NAMALWA (cell line): ENCODE results near the gene ABHD8.

Source experiments
- DNase-seq: peaks from one replicate; pipeline ENCODE4 v3.0.0-alpha.2; 2015; ENCODE audit warnings: low spot score

ABHD8 gene

DNA sequence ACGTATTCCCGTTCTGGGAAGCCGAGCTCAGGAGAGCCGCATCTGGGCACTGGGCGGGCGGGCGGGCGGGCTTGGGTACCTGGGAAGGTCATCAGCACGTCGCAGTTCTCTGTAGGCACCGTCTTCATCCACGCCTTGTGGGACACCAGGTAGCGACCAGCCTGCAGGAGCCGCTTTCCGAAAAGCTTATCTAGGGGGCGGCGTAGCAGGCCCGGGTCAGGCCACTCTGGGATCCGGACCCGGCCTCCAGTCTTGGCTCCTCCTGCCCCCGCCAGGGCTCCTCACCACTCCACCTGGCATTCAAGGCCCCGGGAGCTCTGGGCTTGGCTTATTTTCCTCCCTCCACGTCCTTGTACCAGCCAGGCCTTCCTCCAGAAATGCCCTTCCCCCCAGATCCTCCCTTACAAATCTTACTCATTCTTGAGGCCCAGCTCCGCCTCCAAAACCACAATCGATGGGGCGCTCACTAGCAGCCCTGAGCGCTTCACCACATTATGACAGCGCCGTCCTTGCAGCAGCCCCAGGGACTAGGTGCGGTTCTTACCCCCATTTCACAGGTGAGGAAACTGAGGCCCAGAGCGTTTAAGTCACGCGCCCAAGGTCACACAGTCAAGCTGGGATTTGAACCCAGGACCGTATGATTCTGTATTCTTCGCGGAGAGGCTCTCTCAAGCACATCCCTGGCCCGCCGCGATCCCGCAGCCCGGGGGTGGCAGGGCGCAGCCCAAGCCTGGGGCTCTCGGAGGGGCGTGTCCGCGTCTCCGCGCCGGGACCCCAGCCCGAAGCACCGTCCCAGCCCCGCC lies 30.6 kb upstream of the ABHD8 start:
- peak; percentile 22 for DNase-seq

DNA sequence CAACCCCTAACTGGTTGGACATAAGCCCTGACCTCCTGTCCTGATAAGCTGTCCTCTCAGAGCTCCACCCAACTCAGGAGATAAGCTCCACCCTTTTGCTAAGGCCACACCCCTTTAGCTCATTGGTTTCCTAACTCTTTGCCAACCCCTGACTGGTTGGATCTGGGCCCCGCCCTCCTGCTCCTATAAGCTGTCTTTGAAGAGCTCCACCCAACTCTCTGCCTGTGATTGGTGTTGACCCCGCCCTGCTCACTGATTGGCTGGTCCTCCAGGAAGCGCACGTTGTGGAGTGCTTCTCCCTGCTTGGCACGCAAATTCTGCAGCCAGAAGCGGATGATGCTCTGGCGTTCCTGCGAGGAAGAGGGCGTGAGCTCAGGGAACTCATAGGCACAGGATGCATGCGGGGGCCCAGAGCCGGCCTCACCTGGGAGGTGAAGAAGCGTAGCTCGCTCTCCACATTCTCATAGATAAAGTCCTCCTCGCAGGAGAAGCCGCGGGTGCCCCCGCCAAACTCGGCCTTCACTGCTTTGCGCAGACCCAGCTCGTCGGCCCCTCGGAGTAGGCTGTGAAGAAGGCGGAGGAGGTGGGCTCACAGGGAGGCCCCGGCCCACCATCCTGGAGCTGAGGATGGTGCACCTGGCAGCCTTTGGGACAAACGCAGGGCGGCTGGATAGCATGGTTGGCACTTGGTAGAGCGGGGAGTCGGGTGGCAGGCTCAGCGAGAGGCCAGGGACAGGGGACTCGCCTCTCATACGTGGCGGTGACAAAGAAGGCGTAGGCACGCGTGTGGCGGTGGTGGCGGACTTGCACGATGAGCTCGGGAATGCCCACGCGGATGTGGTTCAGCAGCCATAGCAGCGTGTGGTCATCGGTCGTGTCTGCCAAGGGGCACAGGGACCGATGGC lies 29.7 kb upstream of the ABHD8 start:
- DNase-seq: peak; percentile 99

DNA sequence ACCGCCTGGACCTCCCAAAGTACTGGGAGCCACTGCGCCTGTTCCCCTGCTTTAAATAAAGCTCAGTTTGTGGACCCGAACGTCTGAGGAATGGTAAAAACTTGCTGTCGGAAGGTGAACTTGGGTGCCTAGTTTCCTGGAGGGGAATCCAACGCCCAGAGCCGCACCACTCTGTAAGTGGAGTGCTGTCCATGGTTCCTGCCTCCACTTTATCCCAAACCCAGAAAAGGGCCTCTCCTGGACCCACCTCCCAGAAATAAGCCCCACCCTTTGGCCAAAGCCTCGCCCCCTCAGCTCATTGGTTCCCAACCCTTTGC lies 29.1 kb upstream of the ABHD8 start:
- no peak for DNase-seq

DNA sequence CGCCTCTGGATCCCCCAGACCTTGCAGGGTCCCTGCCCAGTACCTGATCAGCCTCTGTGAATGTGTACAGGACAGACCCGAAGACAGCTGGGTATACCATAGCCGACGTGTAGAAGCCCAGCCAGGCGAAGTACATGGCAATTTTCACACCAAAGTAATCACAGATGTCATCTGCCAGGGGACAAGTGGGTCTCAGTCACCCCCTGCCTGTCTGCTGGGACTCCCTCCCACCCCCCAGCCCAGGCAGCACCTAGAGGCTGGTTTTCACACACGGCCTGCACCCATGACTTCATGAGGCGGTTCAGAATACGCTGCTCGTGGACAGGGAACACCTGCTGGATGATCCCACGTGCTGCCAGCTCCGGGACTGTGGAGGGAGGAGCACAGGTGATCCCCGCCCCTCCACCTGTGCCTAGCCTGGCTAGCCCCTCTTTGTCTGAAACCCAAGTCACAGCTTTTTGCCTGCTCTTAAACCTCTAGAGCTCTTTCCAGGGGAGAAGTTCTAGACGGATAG lies 27.9 kb upstream of the ABHD8 start:
- DNase-seq: peak; percentile 26

DNA sequence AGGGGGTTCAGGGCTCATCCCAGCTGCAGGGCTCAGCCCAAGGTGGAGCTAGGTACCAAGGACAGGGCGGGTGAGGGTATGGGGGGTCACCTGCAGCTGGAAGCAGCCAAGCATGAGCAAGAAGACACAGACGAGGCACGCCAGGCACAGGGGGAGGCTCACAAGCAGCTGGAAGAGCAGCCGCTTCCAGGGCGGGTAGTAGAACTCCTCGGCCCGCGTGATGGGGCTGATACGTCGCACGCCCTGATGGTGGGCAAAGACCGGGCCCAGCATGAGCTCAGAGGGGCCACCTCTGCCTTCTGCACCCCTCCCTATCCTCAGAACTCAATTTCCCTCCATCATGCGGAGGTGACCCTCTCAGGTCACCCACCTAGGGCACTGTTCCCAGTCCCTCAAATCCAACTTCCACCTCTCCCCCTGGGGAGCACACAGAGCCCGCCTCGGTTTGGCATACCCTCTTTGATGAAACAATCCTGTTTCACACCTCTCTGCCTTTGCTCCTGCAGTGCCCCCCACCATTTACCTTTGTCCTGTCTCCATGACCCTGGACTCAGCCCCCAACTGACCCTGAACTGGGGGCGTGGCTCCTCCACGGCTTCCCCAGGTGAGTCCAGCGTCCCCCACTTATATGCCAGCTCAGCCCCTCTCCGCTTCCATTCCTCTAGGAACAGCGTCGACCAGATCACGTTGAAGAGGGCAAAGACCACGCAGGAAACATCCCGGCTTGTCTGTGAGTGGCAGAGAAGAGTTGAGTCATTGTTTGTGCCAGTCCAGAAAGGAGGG lies 27.2 kb upstream of the ABHD8 start:
- DNase-seq: no peak

DNA sequence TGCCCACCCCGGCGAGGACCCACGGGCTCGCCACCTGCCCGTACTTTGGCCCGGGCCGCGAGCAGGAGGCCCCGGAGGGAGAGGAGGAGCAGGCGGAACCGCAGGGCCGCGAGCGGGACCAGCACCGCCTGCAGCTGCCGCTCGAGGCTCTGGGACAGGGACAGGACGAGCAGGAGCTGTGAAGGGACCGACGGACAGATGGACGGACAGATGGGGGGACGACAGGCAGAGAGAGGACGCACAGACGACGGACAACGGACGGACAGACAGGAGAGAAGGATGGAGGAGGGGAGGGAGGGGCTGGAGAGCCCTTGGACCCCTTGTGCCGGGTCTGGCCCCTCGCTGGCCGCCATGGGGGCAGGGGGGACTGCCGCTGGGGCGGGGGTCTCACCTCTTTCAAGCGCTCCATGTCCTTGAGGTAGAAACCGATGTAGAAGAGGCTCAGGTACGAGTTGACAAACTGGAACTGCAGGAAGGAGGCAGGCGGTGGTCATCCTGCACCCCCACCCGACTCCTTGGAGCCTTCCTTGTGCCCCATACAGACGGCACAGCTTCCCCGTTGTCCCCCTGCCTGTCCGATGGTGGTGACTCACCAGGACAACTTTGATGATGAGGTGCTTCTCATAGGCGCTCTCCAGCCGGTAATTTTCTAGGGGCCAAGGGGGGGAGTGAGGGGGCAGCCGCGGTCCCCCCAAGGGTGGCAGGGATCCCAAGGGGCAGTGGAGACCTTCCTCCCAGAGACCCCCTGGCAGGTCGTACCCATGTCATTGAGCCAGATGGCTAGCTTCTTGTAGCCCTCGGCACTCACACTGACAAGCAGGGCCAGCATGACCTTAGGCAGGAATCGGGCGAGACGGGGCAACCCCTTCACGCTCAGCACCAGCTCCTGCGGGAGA lies 26.4 kb upstream of the ABHD8 start:
- no peak for DNase-seq

DNA sequence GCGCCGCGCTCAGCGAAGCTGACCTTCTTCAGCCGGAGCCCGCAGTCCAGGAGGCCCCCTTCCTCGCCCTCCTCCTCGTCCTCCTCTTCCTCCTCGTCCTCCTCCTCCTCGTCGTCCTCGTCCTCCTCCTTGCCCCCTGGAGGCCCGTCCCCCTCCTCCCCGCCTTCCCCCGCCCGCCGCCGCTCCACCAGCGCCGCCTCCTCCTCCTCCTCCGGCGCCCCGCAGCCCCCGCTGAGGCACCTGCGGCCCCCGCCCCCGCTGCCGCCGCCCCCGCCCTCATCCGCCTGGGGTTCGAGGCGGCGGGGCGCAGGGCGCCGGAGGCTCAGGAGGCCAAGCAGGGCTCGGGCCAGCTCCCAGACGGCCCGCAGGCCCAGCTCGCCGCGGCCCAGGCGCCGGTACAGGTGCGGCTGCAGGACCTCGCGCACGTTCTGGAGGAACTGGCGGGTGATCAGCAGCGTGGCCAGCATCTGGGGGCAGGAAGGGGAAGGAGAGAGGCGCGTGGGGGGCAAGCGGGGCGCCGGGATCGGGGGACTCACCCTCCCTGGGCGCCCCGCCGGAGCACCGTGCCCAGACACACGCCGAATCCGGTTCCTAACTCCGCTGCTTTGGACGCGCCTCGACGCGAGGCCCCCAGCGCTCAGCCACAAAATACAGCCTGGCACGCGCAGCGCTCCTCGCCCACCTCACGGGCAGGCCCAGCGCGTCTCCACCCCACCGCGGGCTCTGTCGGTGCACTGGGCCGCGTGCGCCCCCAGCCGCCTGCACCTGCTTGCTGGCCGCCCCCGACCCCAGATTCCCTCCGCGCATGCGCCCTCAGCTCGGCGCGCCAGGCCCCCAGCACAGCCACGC lies 25.5 kb upstream of the ABHD8 start:
- no peak for DNase-seq

DNA sequence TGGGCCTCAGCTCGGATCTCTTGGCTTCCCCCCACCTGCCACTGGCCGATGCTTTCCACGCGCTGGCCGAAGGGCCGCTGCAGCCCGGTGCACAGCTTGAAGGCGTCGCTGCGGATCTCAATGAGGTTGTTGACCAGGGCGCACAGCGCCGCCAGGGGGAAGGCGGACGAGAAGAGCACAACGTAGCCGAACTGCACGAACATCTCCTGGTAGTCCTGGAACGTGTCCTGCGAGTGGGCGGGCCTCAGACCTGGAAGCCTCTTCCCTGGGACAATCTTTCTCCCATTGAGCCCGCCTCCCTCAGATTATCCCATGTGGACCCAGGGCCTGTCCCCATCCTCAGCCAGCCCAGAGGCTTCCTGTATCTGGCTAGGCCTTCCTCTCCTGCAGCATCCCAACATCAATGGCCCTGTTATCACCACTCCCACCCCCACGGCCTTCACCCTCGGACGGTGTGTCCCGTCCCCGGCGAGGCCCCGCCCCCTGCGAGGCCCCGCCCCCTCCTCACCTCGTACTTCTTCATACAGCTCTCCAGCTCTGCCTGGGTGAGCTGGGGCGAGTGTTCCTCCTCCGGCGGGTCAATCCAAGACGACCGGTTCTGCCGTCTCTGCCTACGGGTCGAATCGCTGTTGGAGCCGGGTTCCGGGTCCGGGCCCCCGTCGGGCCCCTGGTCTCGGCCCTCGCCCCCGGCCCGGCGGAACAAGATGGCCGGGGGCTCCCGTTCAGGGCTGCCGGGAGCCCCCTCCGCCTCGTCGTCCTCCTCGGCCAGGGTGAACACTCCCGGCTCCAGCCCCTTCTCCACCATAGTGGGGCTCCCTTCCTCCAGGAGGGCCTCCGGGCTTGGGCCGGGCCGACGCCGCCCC lies 24.7 kb upstream of the ABHD8 start:
- peak; percentile 43 for DNase-seq

DNA sequence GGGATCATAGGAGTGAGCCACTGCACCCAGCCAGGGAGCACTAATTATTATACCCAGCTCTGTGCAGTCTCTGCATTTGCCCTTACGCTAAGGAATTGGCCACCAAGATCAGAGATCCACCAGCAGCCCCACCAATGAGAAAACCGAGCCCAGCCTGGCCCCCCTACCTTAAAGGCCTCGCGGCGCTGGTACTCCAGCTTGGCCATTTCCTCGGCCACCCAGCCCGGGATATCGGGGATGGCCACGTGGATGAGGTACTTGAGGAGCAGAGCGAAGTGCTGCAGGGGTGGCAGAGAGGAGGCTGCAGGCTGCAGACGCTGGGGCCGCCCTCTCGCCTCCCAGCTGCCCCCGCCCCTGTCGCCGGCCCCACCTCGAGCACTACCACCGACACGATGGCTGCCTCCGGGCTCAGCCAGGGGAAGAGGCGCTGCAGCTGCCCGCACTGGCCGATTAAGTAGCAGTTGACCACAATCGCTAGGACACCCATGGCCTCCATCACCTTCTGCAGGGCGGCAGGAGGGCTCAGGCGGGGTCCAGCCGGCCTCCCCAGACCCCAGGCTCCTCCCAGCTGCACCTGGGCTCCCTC lies 23.9 kb upstream of the ABHD8 start:
- no peak for DNase-seq

DNA sequence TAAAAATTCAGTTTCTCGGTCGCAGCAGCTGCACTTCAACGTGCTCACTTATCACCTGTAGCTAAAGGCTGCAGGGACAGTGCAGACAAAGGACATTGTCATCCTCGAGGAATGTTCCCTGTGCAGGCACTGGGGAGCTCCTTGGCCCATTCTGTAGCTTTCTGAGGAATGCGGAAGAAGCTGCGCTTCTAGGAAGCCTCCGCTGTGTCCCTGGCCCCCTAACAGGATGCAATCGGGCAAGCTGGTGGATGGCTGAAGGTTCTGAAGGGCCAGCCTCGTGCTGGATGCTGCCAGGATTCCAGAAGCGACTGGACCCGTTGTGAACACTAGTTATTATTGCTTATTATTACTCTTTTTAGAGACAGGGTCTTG lies 23.4 kb upstream of the ABHD8 start:
- no peak for DNase-seq

DNA sequence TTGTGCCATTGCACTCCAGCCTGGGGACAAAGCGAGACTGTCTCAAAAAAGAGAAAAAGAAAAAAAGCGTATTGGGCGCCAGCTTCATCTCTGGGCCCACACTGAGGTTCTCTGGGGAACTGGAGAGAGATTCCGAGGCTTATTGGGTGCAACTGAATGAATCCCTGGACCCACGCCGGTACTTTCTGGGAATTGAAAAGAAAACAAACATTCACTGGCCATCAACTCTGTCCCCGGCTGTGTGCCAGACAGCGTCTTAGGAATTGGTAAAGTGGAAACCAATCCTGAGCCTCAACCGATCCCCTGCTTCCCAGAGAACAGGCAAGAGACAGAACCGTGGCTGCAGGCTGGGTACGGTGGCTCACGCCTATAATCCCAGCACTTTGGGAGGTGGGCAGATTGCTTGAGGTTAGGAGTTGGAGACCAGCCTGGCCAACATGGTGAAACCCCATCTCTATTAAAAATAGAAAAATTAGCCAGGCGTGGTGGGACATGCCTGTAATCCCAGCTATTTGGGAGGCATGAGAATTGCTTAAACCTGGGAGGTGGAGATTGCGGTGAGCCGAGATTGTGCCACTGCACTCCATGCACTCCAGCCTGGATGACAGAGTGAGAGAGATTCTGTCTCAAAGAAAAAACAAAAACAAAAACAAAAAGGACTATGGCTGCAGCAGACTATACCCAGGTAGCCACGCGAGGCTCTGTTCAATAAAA lies 22.8 kb upstream of the ABHD8 start:
- no peak for DNase-seq

DNA sequence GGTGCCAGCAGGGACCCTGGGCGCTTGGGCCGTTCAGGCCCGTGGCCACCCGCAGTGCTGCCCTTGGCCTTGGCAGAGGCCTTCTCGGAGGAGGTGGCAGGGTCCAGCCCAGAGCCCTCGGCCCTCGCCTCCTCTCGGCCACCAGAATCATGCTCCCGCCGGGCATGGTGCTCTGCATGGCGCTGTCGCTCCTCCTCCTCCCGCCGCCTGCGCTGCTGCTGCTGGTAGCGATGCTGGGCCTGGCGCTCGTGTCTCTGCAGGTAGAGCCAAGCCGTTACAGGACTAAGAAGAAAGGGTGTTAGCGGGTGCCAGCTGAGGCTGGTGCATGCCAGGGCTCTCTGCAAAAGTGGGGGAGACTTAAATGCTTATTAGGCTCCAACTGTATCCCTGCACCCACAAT lies 21.9 kb upstream of the ABHD8 start:
- DNase-seq: no peak

DNA sequence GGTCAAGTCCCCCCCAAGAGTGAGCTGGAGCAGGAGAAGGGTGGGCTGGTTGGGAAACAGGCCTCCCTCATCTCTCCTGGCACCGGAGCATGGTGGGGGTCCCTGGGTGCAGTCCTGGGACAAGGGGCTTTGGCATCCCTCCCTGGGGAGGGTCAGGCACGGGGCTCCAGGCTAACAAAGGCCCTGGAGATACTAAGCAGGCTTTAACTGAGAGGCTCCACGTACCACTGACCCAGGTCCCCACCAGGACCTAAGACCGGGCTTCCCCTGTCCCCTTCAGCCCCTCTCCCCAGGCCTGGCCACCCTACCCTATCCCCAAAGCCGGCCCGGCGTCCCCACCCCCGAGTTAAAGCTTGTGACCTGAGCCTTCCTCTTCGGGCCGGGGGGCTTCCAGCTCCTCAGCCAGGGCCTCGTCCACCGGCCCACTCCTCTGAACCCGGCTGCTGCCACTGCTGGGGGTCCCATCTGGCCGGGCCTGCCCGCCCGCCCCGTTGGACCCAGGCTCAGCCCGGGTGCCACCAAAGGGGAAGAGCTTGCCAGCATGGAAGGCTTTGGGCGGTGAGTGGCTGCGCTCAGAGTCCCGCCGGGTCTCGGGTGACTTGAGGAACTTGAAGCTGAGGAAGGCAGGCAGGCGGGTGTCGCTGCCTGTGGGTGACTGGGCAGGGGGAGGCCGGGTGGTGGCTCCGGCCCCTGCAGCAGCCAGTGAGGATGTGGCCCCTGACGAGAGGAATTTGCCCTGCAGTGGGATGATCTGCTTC lies 21.3 kb upstream of the ABHD8 start:
- DNase-seq: no peak

DNA sequence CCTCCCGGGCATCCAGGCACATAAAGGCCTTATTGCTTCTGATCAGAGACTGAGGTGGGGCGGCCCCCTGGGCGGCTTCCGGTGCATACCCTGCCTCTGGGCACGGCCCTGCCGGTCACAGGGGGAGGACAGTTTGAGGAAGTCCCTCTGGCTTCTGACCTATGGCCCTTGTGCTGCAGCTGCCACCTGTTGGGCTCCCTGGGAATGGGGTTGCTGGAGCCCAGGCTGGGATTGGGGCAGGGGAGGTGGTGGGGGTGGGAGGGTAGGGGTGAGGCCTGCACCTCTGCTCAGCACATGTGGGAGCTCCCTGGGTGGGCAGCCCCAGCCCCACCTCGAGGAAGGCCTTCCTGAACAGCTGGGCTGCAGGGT lies 20.7 kb upstream of the ABHD8 start:
- DNase-seq: no peak

DNA sequence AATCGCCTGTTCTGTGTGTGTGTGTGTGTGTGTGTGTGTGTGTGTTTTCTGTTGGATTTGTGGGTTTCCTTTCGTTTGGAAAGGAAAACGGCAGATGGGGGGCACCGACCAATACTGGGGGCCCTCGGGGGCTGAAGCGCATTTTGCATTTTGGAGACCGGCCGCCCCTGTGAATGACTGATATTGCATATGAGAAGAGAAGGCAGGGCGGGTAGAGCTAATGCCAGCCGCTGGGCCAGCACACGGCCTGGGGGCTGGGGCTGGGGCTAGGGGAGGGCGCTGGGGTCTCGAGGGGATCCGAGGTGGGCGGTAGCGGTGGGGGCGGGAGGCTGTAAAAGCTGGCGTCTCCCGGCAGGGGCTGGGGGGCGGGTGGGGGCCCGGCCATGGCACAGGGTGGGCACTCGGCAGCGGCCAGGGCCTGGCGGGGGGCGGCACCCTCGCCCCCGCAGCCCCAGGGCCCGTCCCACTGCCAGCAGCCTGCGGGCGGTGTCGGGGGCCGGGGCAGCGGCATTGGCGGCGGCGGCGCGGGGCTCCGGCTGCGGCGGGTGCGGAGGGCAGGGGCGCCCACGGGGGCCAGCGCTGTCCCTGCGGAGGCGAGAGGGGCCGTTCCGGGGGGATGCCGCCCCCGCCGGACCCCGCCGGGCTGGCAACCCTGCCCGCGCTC lies 20.2 kb upstream of the ABHD8 start:
- no peak for DNase-seq

DNA sequence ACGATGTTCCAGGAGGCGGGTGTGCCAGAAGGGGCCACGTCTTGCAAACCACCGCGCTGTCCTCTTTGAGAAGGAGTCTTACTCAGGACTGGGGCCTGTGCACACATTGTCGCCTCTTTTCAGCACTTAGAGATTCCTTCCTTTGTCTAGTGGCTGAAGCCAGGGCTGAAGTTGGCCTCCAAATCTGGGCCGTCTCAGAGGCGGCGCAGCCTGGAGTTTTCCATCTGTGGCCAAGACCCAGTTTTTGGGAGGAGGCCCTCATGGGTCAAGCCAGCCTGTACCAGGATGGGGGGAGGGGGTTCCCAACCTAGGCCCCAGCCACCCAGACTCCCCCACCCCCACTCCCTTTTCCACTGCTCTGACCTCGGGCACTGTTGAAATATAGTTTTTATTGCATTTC lies 19.6 kb upstream of the ABHD8 start:
- DNase-seq: no peak
